Naive thymus-derived CD4-positive, alpha-beta T cell (primary cell): ENCODE measurements around the gene PKIG. TPM values are rescaled to one million over a fixed set of nuclear protein-coding genes. Genes with fewer than 3 reads are reported as not detected.

Experiments used
- ATAC-seq: fragments of 150-1000 bp; cut with Tn5 transposase; 2 replicates; pipeline ENCODE4 v1.10.0; 2021; ENCODE audit warnings: mild to moderate bottlenecking, moderate library complexity
- CTCF ChIA-PET: fragments of 350-600 bp; sonication (Branson Sonifier 250); formaldehyde crosslinking; loops from one replicate; lab custom pipeline; 2021; ENCODE audit warnings: antibody characterized with exemption; lab: Charles Lee
- POLR2A ChIA-PET: fragments of 350-600 bp; sonication (Branson Sonifier 250); formaldehyde crosslinking; loops from one replicate; lab custom pipeline; 2021; ENCODE audit warnings: antibody characterized with exemption, inconsistent platforms; lab: Charles Lee
- DNase-seq, 9 donors: peaks; one replicate each; pipeline versions ENCODE4 v3.0.0 to v3.0.0-alpha.2; 2020 to 2022; ENCODE audit warnings: mixed read lengths in 1 of 9
- H3K27ac ChIP-seq: one replicate; pipeline ENCODE4 v1.7.0; 2013; ENCODE audit warnings: mild to moderate bottlenecking, low read depth, low read length, moderate library complexity
- H3K27me3 ChIP-seq, 2 donors: one replicate each; pipeline ENCODE4 v1.7.0; 2013; ENCODE audit warnings: low read length in 2 of 2, mild to moderate bottlenecking in 2 of 2, moderate library complexity in 2 of 2; ENCODE audit not compliant: control insufficient read depth in 2 of 2, insufficient read depth in 2 of 2
- H3K36me3 ChIP-seq, 3 experiments: 1 replicate in 2 of 3; 2 replicates in 1 of 3; pipeline ENCODE4 v1.7.0; 2013; ENCODE audit warnings: low read length in 3 of 3, mild to moderate bottlenecking in 3 of 3, moderate library complexity in 1 of 3; ENCODE audit not compliant: insufficient read depth in 3 of 3, control insufficient read depth in 2 of 3
- H3K4me1 ChIP-seq, 2 donors: one replicate each; pipeline ENCODE4 v1.7.0; 2013; ENCODE audit warnings: low read length in 2 of 2, mild to moderate bottlenecking in 2 of 2, moderate library complexity in 1 of 2; ENCODE audit not compliant: control insufficient read depth in 2 of 2, insufficient read depth in 2 of 2
- H3K4me3 ChIP-seq: 2 replicates; pipeline ENCODE4 v1.7.0; 2013; ENCODE audit warnings: mild to moderate bottlenecking, low read length
- H3K9me3 ChIP-seq, 3 experiments: 1 replicate in 2 of 3; 2 replicates in 1 of 3; pipeline ENCODE4 v1.7.0; 2013; ENCODE audit warnings: low read length in 3 of 3; ENCODE audit not compliant: control insufficient read depth in 2 of 3
- H3K27ac Mint-ChIP-seq, 9 donors: one replicate each; pipeline ENCODE4 v1.8.0; 2020 to 2022; ENCODE audit warnings: mixed read lengths in 9 of 9, mild to moderate bottlenecking in 8 of 9, moderate library complexity in 5 of 9, inconsistent platforms in 2 of 9
- H3K27me3 Mint-ChIP-seq, 5 donors: one replicate each; pipeline ENCODE4 v1.8.0; 2021 to 2022; ENCODE audit warnings: mixed read lengths in 5 of 5, mild to moderate bottlenecking in 1 of 5
- H3K36me3 Mint-ChIP-seq, 5 donors: one replicate each; pipeline ENCODE4 v1.8.0; 2020 to 2022; ENCODE audit warnings: mixed read lengths in 5 of 5, mild to moderate bottlenecking in 3 of 5, inconsistent platforms in 1 of 5
- H3K4me1 Mint-ChIP-seq, 7 donors: one replicate each; pipeline ENCODE4 v1.8.0; 2020 to 2022; ENCODE audit warnings: mixed read lengths in 7 of 7, mild to moderate bottlenecking in 3 of 7, inconsistent platforms in 1 of 7
- H3K4me3 Mint-ChIP-seq, 10 donors: one replicate each; pipeline ENCODE4 v1.8.0; 2020 to 2022; ENCODE audit warnings: mild to moderate bottlenecking in 10 of 10, mixed read lengths in 10 of 10, moderate library complexity in 6 of 10, inconsistent platforms in 2 of 10
- H3K9me3 Mint-ChIP-seq, 11 donors: one replicate each; pipeline ENCODE4 v1.8.0; 2020 to 2022; ENCODE audit warnings: mixed read lengths in 11 of 11, mild to moderate bottlenecking in 4 of 11, inconsistent platforms in 1 of 11, moderate library complexity in 1 of 11
- intact Hi-C, 2 donors: fragments of 100-400 bp; cut with micrococcal nuclease; formaldehyde crosslinking; loops; one replicate each; pipeline ENCODE4 v1.15.1; 2023
- polyA plus RNA-seq, 2 donors: library from polyadenylated mRNA; unstranded; fragments of 300-500 nt; fragmentation: Illumina TruSeq; gene quantifications; one replicate each; pipeline ENCODE4 v1.2.3, GENCODE V29; 2021
- total RNA-seq, 6 experiments: library from RNA in 5 of 6; stranded (reverse) in 5 of 6; gene quantifications; 1 replicate in 5 of 6; 2 replicates in 1 of 6; pipeline ENCODE4 v1.2.3 and lab custom pipeline; 2021 to 2026

PKIG gene
- total and polyA plus RNA-seq, 7 experiments from 2014 or later, result 1.9 to 6.0 (median 2.9) TPM

GRCh38 chr20:44615876-44616603 lies 33.7 kb downstream of the PKIG start:
- Mint-ChIP-seq H3K4me3 (peak overlapping the region; percentile 7 to 77 (median 55)), H3K27me3 (no peaks in the 10 kb centered on the region), H3K27ac (peak overlapping the region; percentile 82 to 98 (median 95)), H3K4me1 (peaks cover 42 to 73% (median 62%) of the 10 kb centered on the region in 7 donors), H3K36me3 (peaks cover 15 to 28% (median 24%) of the 10 kb centered on the region in 5 donors), H3K9me3 (no peaks in the 10 kb centered on the region)
- no peaks in the 10 kb centered on the region for H3K9me3 ChIP-seq
- peaks cover 9 to 57% of the 10 kb centered on the region in 2 donors for H3K4me1 ChIP-seq
- H3K4me3 ChIP-seq, result no peak overlapping the region
- DNase-seq (no peak), ATAC-seq (no peak)
- H3K36me3 ChIP-seq, result peaks cover 0 to 33% (median 0%) of the 10 kb centered on the region in 3 experiments
- ChIA-PET CTCF (interaction anchor here (0.5 to 0.9 kb wide), 2 partner anchors 12 to 401 kb away, joined by 4 read pairs; no protein-coding TSS in a partner anchor), POLR2A (interaction anchor here (0.7 to 10.9 kb wide), 2 partner anchors 31 to 377 kb away, joined by 3 to 122 read pairs; partner anchors contain the start of gene ADA)
- intact Hi-C loops, result loop anchor here in 1 of 2 donors (10.0 kb wide), 1 partner anchor 119 kb away; no protein-coding TSS in a partner anchor
- H3K27me3 ChIP-seq, result no peaks in the 10 kb centered on the region
- peak overlapping the region; percentile 42 for H3K27ac ChIP-seq

GRCh38 chr20:44616604-44616964 lies 34.2 kb downstream of the PKIG start:
- no peak overlapping the region for H3K4me3 ChIP-seq
- no peak for ATAC-seq
- no peak for DNase-seq
- peak overlapping the region; percentile 82 to 98 (median 95) for H3K27ac Mint-ChIP-seq
- peaks cover 18 to 34% (median 30%) of the 10 kb centered on the region in 5 donors for H3K36me3 Mint-ChIP-seq
- H3K27me3 ChIP-seq, result no peaks in the 10 kb centered on the region
- H3K27me3 Mint-ChIP-seq, result no peaks in the 10 kb centered on the region
- no peaks in the 10 kb centered on the region for H3K9me3 Mint-ChIP-seq
- H3K4me1 Mint-ChIP-seq, result peaks cover 41 to 72% (median 62%) of the 10 kb centered on the region in 7 donors
- POLR2A ChIA-PET, result interaction anchor here (0.8 to 10.9 kb wide), 4 partner anchors 10 to 141 kb away, joined by 3 to 122 read pairs (median 4); partner anchors contain the start of genes ADA and TTPAL
- no peak overlapping the region for H3K27ac ChIP-seq
- no peaks in the 10 kb centered on the region for H3K9me3 ChIP-seq
- intact Hi-C loops, result loop anchor here in 1 of 2 donors (10.0 kb wide), 1 partner anchor 118 kb away; no protein-coding TSS in a partner anchor
- H3K36me3 ChIP-seq, result peaks cover 0 to 38% (median 0%) of the 10 kb centered on the region in 3 experiments
- peaks cover 9 to 52% of the 10 kb centered on the region in 2 donors for H3K4me1 ChIP-seq
- CTCF ChIA-PET, result interaction anchor here (0.5 to 1.8 kb wide), 4 partner anchors 11 to 401 kb away, joined by 3 to 11 read pairs (median 4); no protein-coding TSS in a partner anchor
- peak overlapping the region in 6 of 10 donors; percentile 33 to 77 (median 70) for H3K4me3 Mint-ChIP-seq

DNA sequence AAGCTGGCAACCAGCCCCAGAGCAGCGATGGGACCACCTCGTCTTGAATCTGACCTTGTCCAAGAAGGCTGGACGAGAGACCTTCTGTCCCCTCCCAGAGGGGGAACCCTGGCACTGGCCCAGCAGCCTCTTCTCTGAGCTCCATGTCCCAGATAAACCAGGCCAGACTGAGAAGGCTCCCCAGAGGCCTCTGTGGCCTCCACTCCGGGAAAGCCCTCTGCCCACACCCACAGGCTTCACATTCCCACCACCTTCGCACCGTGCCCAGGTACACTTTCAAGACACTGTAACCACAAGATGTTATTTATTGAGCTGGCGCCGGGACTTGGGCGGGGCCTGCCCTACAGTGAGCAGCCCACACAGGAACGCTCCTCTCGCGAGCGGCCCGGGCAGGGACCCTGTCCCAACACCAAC lies 35.9 kb downstream of the PKIG start:
- Histone ChIP-seq H3K4me3 (no peak overlapping the region), H3K9me3 (peaks cover 0 to 6% (median 0%) of the 10 kb centered on the region in 3 experiments), H3K27ac (peak overlapping the region; percentile 59), H3K4me1 (peaks cover 9 to 52% of the 10 kb centered on the region in 2 donors), H3K36me3 (peaks cover 0 to 55% (median 14%) of the 10 kb centered on the region in 3 experiments), H3K27me3 (no peaks in the 10 kb centered on the region)
- Mint-ChIP-seq H3K27me3 (no peaks in the 10 kb centered on the region), H3K4me1 (peaks cover 42 to 70% (median 58%) of the 10 kb centered on the region in 7 donors), H3K36me3 (peaks cover 23 to 47% (median 46%) of the 10 kb centered on the region in 5 donors), H3K4me3 (peak overlapping the region in 9 of 10 donors; percentile 30 to 66 (median 53)), H3K27ac (peak overlapping the region; percentile 43 to 96 (median 92)), H3K9me3 (peaks cover 0 to 2% (median 0%) of the 10 kb centered on the region in 11 donors)
- DNase-seq, result peak in 7 of 9 donors; percentile 29 to 44 (median 36)
- POLR2A ChIA-PET, result interaction anchor here (0.7 to 10.9 kb wide), 10 partner anchors 8 to 349 kb away, joined by 3 to 122 read pairs (median 4); partner anchors contain the start of genes ADA, SERINC3 and TTPAL
- intact Hi-C loops, result loop anchor here (1.0 to 10.0 kb wide), 3 partner anchors 25 to 116 kb away; partner anchors contain the start of gene ADA (in 1 of the 2)
- peak; percentile 78 for ATAC-seq
- CTCF ChIA-PET, result interaction anchor here (0.6 to 1.8 kb wide), 8 partner anchors 8 to 401 kb away, joined by 3 to 11 read pairs (median 4); no protein-coding TSS in a partner anchor

DNA sequence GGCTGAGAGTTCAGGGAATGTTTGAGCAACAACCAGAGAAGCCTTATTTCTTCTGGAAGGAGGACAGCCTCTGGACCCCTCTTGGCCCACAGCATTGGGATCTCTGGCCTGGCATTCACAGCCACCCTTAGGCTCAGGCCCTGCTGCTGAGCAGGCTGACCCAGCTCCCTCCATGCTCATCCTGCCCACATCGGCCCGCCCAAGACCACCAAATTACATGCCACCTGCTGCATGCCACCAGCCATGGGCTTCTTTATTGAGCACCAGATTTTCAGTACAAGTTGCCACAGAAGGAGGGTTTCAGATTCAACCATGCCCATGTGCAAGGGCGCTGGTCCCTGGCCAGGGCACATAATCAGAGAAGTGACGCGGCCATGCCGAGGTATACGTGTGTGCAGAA lies 36.9 kb downstream of the PKIG start:
- ChIA-PET POLR2A (interaction anchor here (0.6 to 10.9 kb wide), 6 partner anchors 9 to 97 kb away, joined by 3 to 122 read pairs (median 4); partner anchors contain the start of genes ADA and SERINC3), CTCF (interaction anchor here (1.1 to 1.5 kb wide), 3 partner anchors 9 to 64 kb away, joined by 3 to 8 read pairs (median 4); no protein-coding TSS in a partner anchor)
- intact Hi-C loops, result loop anchor here (2.0 to 10.0 kb wide), 2 partner anchors 32 to 116 kb away; partner anchors contain the start of gene ADA (in 1 of the 2)
- Mint-ChIP-seq H3K27me3 (no peaks in the 10 kb centered on the region), H3K4me1 (peaks cover 35 to 67% (median 51%) of the 10 kb centered on the region in 7 donors), H3K27ac (peak overlapping the region; percentile 23 to 96 (median 92)), H3K36me3 (peaks cover 18 to 51% (median 42%) of the 10 kb centered on the region in 5 donors), H3K9me3 (peaks cover 0 to 7% (median 0%) of the 10 kb centered on the region in 11 donors), H3K4me3 (peak overlapping the region in 2 of 10 donors; percentile 48 to 63)
- ATAC-seq (no peak), DNase-seq (no peak)
- peaks cover 9 to 52% of the 10 kb centered on the region in 2 donors for H3K4me1 ChIP-seq
- peaks cover 2 to 60% (median 14%) of the 10 kb centered on the region in 3 experiments for H3K36me3 ChIP-seq
- no peaks in the 10 kb centered on the region for H3K27me3 ChIP-seq
- H3K4me3 ChIP-seq, result no peak overlapping the region
- H3K27ac ChIP-seq, result peak overlapping the region; percentile 59
- peaks cover 0 to 7% (median 0%) of the 10 kb centered on the region in 3 experiments for H3K9me3 ChIP-seq

- Histone ChIP-seq H3K27ac (no peak overlapping the region), H3K4me1 (peaks cover 5 to 45% of the 10 kb centered on the region in 2 donors), H3K36me3 (peaks cover 5 to 67% (median 18%) of the 10 kb centered on the region in 3 experiments), H3K9me3 (peaks cover 0 to 7% (median 0%) of the 10 kb centered on the region in 3 experiments), H3K4me3 (no peak overlapping the region), H3K27me3 (no peaks in the 10 kb centered on the region)
- H3K27ac Mint-ChIP-seq, result peak overlapping the region; percentile 19 to 96 (median 83)
- ATAC-seq (no peak), DNase-seq (no peak)
- H3K4me1 Mint-ChIP-seq, result peaks cover 30 to 59% (median 45%) of the 10 kb centered on the region in 7 donors
- H3K4me3 Mint-ChIP-seq, result no peak overlapping the region
- H3K27me3 Mint-ChIP-seq, result no peaks in the 10 kb centered on the region
- peaks cover 21 to 57% (median 46%) of the 10 kb centered on the region in 5 donors for H3K36me3 Mint-ChIP-seq
- peaks cover 0 to 7% (median 0%) of the 10 kb centered on the region in 11 donors for H3K9me3 Mint-ChIP-seq
- CTCF ChIA-PET, result no interaction called here
- intact Hi-C loops, result no loop called here
- POLR2A ChIA-PET, result interaction anchor here (10.9 kb wide), 1 partner anchor 27 kb away, joined by 122 read pairs; the partner anchor contains the start of gene ADA
Observed at GRCh38 chr20:44620030-44620429, 37.7 kb downstream of the PKIG start.

DNA sequence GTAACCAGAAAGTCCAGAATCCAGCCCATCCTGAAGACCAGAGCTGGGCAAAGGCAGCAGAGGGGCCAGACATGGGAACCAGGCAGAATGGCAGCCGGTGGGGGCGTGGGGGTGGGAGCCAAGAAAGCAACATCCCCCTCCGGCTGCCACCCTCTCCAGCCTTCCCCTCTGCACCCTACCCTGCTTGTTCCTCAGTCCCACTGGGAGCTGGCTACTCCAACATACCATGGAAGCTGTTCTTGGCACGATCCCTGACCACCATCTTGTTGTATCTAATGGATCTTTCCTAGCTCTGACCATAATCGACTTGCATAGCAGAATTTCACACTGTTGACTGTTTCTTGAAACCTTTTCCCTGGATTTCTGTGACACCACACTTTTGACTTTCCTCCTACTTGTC lies 38.9 kb downstream of the PKIG start:
- Mint-ChIP-seq H3K27me3 (no peaks in the 10 kb centered on the region), H3K36me3 (peaks cover 25 to 66% (median 50%) of the 10 kb centered on the region in 5 donors), H3K9me3 (peaks cover 0 to 7% (median 0%) of the 10 kb centered on the region in 11 donors), H3K4me1 (peaks cover 20 to 46% (median 33%) of the 10 kb centered on the region in 7 donors), H3K27ac (peak overlapping the region in 7 of 9 donors; percentile 20 to 88 (median 68)), H3K4me3 (no peak overlapping the region)
- H3K27me3 ChIP-seq, result no peaks in the 10 kb centered on the region
- H3K4me1 ChIP-seq, result peaks cover 0 to 32% of the 10 kb centered on the region in 2 donors
- POLR2A ChIA-PET, result interaction anchor here (10.9 kb wide), 1 partner anchor 26 kb away, joined by 122 read pairs; the partner anchor contains the start of gene ADA
- CTCF ChIA-PET, result no interaction called here
- H3K36me3 ChIP-seq, result peaks cover 5 to 78% (median 18%) of the 10 kb centered on the region in 3 experiments
- no peak overlapping the region for H3K27ac ChIP-seq
- DNase-seq (no peak), ATAC-seq (no peak)
- intact Hi-C loops, result no loop called here
- H3K9me3 ChIP-seq, result peaks cover 0 to 7% (median 0%) of the 10 kb centered on the region in 3 experiments
- no peak overlapping the region for H3K4me3 ChIP-seq
